Ectodermal cell (in vitro differentiated cells): ENCODE measurements around the gene STAT2.

Experiments
- H3K27ac ChIP-seq: 2 replicates; pipeline ENCODE4 v1.7.0; 2013; ENCODE audit warnings: mild to moderate bottlenecking, low read depth, low read length; ENCODE audit not compliant: insufficient read depth, poor library complexity, severe bottlenecking
- H3K27me3 ChIP-seq: 2 replicates; pipeline ENCODE4 v1.7.0; 2013; ENCODE audit warnings: mild to moderate bottlenecking, low read length; ENCODE audit not compliant: insufficient read depth, control insufficient read depth, poor library complexity, severe bottlenecking
- H3K36me3 ChIP-seq: one replicate; pipeline ENCODE4 v1.7.0; 2013; ENCODE audit warnings: low read length; ENCODE audit not compliant: control insufficient read depth, insufficient read depth
- H3K4me1 ChIP-seq: one replicate; pipeline ENCODE4 v1.7.0; 2013; ENCODE audit warnings: low read length; ENCODE audit not compliant: control insufficient read depth, insufficient read depth
- H3K4me3 ChIP-seq: 2 replicates; pipeline ENCODE4 v1.7.0; 2013; ENCODE audit warnings: low read depth, low read length, control low read depth; ENCODE audit not compliant: insufficient read depth
- H3K9me3 ChIP-seq: 2 replicates; pipeline ENCODE4 v1.7.0; 2013; ENCODE audit warnings: mild to moderate bottlenecking, low read length, moderate library complexity; ENCODE audit not compliant: control insufficient read depth
- WGBS, 2 experiments: methylation state at CpG; one replicate each; pipeline ENCODE4 v1.1.7; 2013; ENCODE audit warnings: missing lambda C conversion rate in 2 of 2; 5-methylcytosine and 5-hydroxymethylcytosine counted together

Gene STAT2

GRCh38 chr12:56308714-56309113 lies 51.2 kb downstream of the STAT2 start:
- H3K4me3 ChIP-seq, result no peak overlapping the region
- H3K36me3 ChIP-seq, result peaks cover 20% of the 10 kb centered on the region
- no peaks in the 10 kb centered on the region for H3K4me1 ChIP-seq
- no peaks in the 10 kb centered on the region for H3K9me3 ChIP-seq
- 94 to 96% methylated on average over 3 of the region's 3 CpGs for WGBS, 2 experiments
- H3K27me3 ChIP-seq, result no peaks in the 10 kb centered on the region
- H3K27ac ChIP-seq, result no peak overlapping the region

DNA sequence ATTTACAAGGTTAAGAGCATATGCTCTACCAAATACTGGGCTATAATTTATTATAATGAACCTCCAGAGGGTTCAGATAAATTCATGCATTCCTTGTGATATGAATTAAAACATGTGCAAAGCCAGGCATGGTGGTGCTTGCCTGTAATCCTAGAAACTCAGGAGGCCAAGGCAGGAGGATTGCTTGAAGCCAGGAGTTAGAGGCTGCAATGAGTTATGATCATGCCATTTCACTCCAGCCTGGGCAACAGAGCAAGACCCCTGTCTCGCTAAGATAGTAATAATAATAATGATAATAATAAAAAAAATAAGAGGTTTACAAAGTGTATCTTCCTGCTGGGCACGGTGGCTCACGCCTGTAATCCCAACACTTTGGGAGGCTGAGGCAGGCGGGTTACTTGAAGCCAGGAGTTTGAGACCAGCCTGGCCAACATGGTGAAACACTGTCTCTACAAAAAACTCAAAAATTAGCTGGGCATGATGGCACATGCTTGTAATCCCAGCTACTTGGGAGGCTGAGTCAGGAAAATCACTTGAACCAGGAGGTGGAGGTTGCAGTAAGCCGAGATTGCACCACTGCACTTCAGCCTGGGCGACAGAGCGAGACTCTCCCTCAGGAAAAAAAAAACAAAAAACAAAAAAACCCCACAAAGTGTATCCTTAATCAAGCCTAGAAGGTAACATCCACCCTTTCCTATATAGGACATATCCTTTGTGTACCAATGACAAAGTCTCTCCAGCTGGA lies 52.5 kb downstream of the STAT2 start:
- 94 to 96% methylated on average over 6 of the region's 7 CpGs for WGBS, 2 experiments
- Histone ChIP-seq H3K27me3 (no peaks in the 10 kb centered on the region), H3K9me3 (no peaks in the 10 kb centered on the region), H3K36me3 (peaks cover 20% of the 10 kb centered on the region), H3K4me3 (no peak overlapping the region), H3K4me1 (no peaks in the 10 kb centered on the region), H3K27ac (no peak overlapping the region)

DNA sequence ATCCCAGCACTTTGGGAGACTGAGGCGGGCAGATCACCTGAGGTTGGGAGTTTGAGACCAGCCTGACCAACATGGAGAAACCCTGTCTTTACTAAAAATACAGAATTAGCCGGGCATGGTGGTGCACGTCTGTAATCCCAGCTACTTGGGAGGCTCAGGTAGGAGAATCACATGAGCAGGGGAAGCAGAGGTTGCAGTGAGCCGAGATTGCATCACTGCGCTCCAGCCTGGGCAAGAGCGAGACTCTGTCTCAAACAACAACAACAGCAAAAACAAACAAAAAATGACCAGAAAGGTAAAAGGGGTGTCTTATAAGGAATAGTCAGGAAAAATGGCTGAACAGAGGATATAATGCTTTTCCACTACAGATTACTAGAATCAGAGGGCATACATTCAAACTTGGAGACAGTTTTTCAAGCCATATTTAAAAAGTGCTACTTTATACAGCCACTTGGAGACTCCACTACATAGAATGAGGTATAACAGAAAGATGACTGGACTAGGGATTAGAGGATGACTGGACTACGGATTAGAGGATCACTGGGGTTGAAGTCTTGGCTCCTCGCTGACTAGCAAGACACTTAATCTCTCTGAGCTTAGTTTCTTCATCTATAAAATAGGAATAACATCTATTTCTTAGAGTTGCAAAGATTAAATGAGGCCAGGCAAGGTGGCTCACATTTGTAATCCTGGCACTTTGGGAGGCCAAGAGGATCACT lies 54.9 kb downstream of the STAT2 start:
- Histone ChIP-seq H3K27me3 (no peaks in the 10 kb centered on the region), H3K4me3 (no peak overlapping the region), H3K4me1 (no peaks in the 10 kb centered on the region), H3K27ac (no peak overlapping the region), H3K36me3 (peaks cover 17% of the 10 kb centered on the region), H3K9me3 (no peaks in the 10 kb centered on the region)
- WGBS, 2 experiments, result 92 to 93% methylated on average over 7 to 8 of the region's 8 CpGs

GRCh38 chr12:56304276-56304675 lies 55.6 kb downstream of the STAT2 start:
- Histone ChIP-seq H3K4me3 (no peak overlapping the region), H3K9me3 (no peaks in the 10 kb centered on the region), H3K27me3 (no peaks in the 10 kb centered on the region), H3K4me1 (no peaks in the 10 kb centered on the region), H3K36me3 (peaks cover 17% of the 10 kb centered on the region), H3K27ac (no peak overlapping the region)
- 93% methylated on average over 3 of the region's 3 CpGs for WGBS, 2 experiments

GRCh38 chr12:56300644-56301464 lies 59.1 kb downstream of the STAT2 start:
- Histone ChIP-seq H3K27ac (no peak overlapping the region), H3K4me3 (peak overlapping the region; percentile 26), H3K9me3 (no peaks in the 10 kb centered on the region), H3K36me3 (peaks cover 4% of the 10 kb centered on the region), H3K4me1 (peaks cover 4% of the 10 kb centered on the region), H3K27me3 (no peaks in the 10 kb centered on the region)
- 69 to 71% methylated on average over 21 of the region's 21 CpGs for WGBS, 2 experiments

GRCh38 chr12:56299853-56300643 lies 59.9 kb downstream of the STAT2 start, which contains the start of gene CS:
Gene CS (minus strand): TSS chr12:56300330. CDS start chr12:56300201, 129 bp downstream.
- Histone ChIP-seq H3K9me3 (no peaks in the 10 kb centered on the region), H3K4me1 (peaks cover 4% of the 10 kb centered on the region), H3K27me3 (no peaks in the 10 kb centered on the region), H3K36me3 (peaks cover 4% of the 10 kb centered on the region), H3K27ac (peak within 1 kb of the TSS; percentile 78), H3K4me3 (peak within 1 kb of the TSS; percentile 96)
- WGBS, 2 experiments, result 0% methylated on average over 63 of the region's 63 CpGs

- peaks cover 4% of the 10 kb centered on the region for H3K36me3 ChIP-seq
- H3K4me3 ChIP-seq, result peak overlapping the region; percentile 96
- no peaks in the 10 kb centered on the region for H3K27me3 ChIP-seq
- peak overlapping the region; percentile 78 for H3K27ac ChIP-seq
- WGBS, 2 experiments, result 13% methylated on average over 10 of the region's 10 CpGs
- H3K4me1 ChIP-seq, result peaks cover 4% of the 10 kb centered on the region
- no peaks in the 10 kb centered on the region for H3K9me3 ChIP-seq
Measured at GRCh38 chr12:56299308-56299852, 60.5 kb downstream of the STAT2 start.

GRCh38 chr12:56298828-56299227 lies 61.1 kb downstream of the STAT2 start:
- Histone ChIP-seq H3K27me3 (no peaks in the 10 kb centered on the region), H3K27ac (no peak overlapping the region), H3K36me3 (peaks cover 4% of the 10 kb centered on the region), H3K4me1 (peaks cover 4% of the 10 kb centered on the region), H3K4me3 (peak overlapping the region; percentile 96), H3K9me3 (no peaks in the 10 kb centered on the region)
- WGBS, 2 experiments, result 93% methylated on average over 5 of the region's 5 CpGs

DNA sequence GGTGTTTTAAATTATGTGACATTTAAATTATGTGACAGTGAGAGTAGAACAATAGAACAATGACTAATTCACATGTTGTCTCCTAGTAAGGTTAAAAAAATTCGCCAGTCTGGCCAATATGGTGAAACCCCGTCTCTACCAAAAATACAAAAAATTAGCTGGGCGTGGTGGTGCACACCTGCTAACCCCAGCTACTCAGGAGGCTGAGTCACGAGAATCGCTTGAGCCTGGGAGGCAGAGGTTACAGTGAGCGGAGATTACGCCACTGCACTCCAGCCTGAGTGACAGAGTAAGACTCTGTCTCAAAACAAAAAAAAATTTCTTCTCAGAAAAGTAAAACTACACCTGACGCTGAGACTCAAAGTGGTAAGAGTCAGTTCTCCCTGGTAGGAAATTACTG lies 62.5 kb downstream of the STAT2 start:
- WGBS, 2 experiments, result 96 to 97% methylated on average over 8 of the region's 8 CpGs
- Histone ChIP-seq H3K4me1 (peaks cover 4% of the 10 kb centered on the region), H3K4me3 (no peak overlapping the region), H3K27me3 (no peaks in the 10 kb centered on the region), H3K9me3 (no peaks in the 10 kb centered on the region), H3K27ac (no peak overlapping the region), H3K36me3 (peaks cover 4% of the 10 kb centered on the region)
